ENCODE results near the gene USP34.

- TF ChIP-seq GATA3 (IDR thresholded peaks at IDR 0.05; ENCODE audit: low read depth, low read length) (no peak), GATA2 (IDR thresholded peaks at IDR 0.05; ENCODE audit: low read depth, low read length) (no peak)
These were observed 7.0 kb downstream of the USP34 start for GRCh38 chr2:61463769-61464475.

Data from SH-SY5Y (cell line).